Suprapubic skin (tissue), 4 donors: Measurements from ENCODE around the gene IFI27. TPM values are rescaled to one million over a fixed set of nuclear protein-coding genes. Genes with fewer than 3 reads are reported as not detected.

Source experiments
- DNase-seq, 2 donors: peaks; one replicate each; pipeline ENCODE4 v3.0.0-alpha.2; 2019; ENCODE audit warnings: low spot score in 2 of 2
- H3K27ac ChIP-seq: fragments of 200-600 bp; sonication (generic); one replicate; pipeline ENCODE4 v1.5.1; 2019
- H3K27me3 ChIP-seq: fragments of 200-600 bp; sonication (generic); one replicate; pipeline ENCODE4 v1.5.1; 2019
- H3K36me3 ChIP-seq: fragments of 200-600 bp; sonication (generic); one replicate; pipeline ENCODE4 v1.5.1; 2019
- H3K4me1 ChIP-seq: fragments of 200-600 bp; sonication (generic); one replicate; pipeline ENCODE4 v1.5.1; 2019
- H3K4me3 ChIP-seq: fragments of 200-600 bp; sonication (generic); one replicate; pipeline ENCODE4 v1.5.1; 2019; ENCODE audit warnings: mild to moderate bottlenecking
- H3K9me3 ChIP-seq: fragments of 200-600 bp; sonication (generic); one replicate; pipeline ENCODE4 v1.5.1; 2019
- EP300 ChIP-seq: sonication (generic); formaldehyde crosslinking; IDR thresholded peaks from one replicate; pipeline ENCODE4 v1.6.1; 2017; ENCODE audit warnings: antibody characterized with exemption
- POLR2A ChIP-seq, 2 donors: fragments of 450-650 bp; IDR thresholded peaks; one replicate each; pipeline ENCODE4 v1.6.1; 2017; ENCODE audit warnings: antibody characterized with exemption in 2 of 2, mild to moderate bottlenecking in 2 of 2, moderate library complexity in 2 of 2
- POLR2AphosphoS5 ChIP-seq, 3 donors: sonication (generic); formaldehyde crosslinking; IDR thresholded peaks; one replicate each; pipeline ENCODE4 v1.6.1; 2017; ENCODE audit warnings: antibody characterized with exemption in 3 of 3
- WGBS: methylation state at CpG from one replicate; pipeline ENCODE4 v1.1.5; 2018; 5-methylcytosine and 5-hydroxymethylcytosine counted together
- total RNA-seq, 4 donors: library from RNA; depleted of rRNA; stranded (reverse); fragments of >200 nt; gene quantifications; one replicate each; pipeline ENCODE4 v1.1.0, GENCODE V29; 2016
- TF ChIP-seq, protein P1 (sequence below), 2 donors: fragments of 200-600 bp in 1 of 2; fragments of 450-650 bp in 1 of 2; sonication (generic) in 1 of 2; IDR thresholded peaks; one replicate each; pipeline ENCODE4 v1.5.1; 2016 to 2019; ENCODE audit warnings: antibody characterized with exemption in 2 of 2, mild to moderate bottlenecking in 1 of 2, moderate library complexity in 1 of 2

Gene IFI27
- total RNA-seq, 4 donors from 2014 or later, result 26.9 to 197 (median 142) TPM

DNA sequence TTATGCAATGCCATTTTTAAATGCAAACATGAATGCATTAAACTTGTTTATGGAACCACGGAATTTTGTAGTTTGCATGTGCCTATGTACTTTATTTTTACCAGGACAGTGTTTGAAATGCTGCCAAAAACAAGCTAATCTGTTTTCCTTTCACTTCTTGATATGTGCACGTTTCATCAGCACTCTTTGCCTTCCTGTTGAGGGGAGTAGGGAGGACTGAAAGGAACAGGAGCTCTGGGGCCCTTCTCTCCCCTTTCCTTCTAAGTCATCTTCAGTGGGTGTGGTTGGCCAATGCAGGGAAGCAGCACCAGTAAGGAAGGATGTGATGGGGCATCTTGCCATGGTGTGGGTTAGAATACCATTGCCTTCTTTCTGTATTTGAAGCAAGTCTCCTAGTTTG lies 51.4 kb downstream of the IFI27 start:
- no peak for TF ChIP-seq POLR2A (IDR thresholded peaks at IDR 0.05)
- TF ChIP-seq, protein P1, sequence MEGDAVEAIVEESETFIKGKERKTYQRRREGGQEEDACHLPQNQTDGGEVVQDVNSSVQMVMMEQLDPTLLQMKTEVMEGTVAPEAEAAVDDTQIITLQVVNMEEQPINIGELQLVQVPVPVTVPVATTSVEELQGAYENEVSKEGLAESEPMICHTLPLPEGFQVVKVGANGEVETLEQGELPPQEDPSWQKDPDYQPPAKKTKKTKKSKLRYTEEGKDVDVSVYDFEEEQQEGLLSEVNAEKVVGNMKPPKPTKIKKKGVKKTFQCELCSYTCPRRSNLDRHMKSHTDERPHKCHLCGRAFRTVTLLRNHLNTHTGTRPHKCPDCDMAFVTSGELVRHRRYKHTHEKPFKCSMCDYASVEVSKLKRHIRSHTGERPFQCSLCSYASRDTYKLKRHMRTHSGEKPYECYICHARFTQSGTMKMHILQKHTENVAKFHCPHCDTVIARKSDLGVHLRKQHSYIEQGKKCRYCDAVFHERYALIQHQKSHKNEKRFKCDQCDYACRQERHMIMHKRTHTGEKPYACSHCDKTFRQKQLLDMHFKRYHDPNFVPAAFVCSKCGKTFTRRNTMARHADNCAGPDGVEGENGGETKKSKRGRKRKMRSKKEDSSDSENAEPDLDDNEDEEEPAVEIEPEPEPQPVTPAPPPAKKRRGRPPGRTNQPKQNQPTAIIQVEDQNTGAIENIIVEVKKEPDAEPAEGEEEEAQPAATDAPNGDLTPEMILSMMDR (IDR thresholded peaks at IDR 0.05), result no peak
- TF ChIP-seq EP300, result no peak
- no peak for TF ChIP-seq POLR2AphosphoS5 (IDR thresholded peaks at IDR 0.05)
- H3K4me3 ChIP-seq, result no peak overlapping the region
- no peak overlapping the region for H3K27ac ChIP-seq
- 5% methylated on average over 2 of the region's 2 CpGs for WGBS
- DNase-seq, result no peak
- H3K36me3 ChIP-seq, result no peaks in the 10 kb centered on the region
- no peaks in the 10 kb centered on the region for H3K9me3 ChIP-seq
- H3K27me3 ChIP-seq, result peaks cover 16% of the 10 kb centered on the region
- H3K4me1 ChIP-seq, result peaks cover 5% of the 10 kb centered on the region

DNA sequence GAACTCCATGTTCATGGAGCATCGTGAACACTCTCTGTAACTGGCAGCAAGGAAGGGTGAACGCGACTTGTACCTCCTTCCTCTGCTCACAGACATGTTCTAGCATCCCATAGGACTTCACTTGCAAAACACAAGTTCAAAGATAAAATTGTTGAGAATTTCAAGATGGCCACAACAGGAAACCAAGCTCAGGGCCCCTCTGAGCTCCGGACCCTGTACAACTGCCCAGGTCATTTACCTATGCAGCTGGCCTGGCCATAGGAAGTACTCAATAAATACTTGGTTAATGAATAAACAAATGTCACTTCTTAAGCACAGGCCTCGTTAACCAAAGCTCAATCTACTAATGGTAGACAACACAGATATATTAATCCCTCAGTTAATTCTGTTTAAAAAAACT lies 51.9 kb downstream of the IFI27 start:
- TF ChIP-seq, protein P1 (IDR thresholded peaks at IDR 0.05), result no peak
- TF ChIP-seq EP300, result no peak
- no peak for TF ChIP-seq POLR2AphosphoS5 (IDR thresholded peaks at IDR 0.05)
- TF ChIP-seq POLR2A (IDR thresholded peaks at IDR 0.05), result no peak
- no peak for DNase-seq
- no peak overlapping the region for H3K27ac ChIP-seq
- H3K4me3 ChIP-seq, result no peak overlapping the region
- peaks cover 16% of the 10 kb centered on the region for H3K27me3 ChIP-seq
- H3K9me3 ChIP-seq, result no peaks in the 10 kb centered on the region
- WGBS, result 95% methylated on average over 5 of the region's 5 CpGs
- H3K4me1 ChIP-seq, result peaks cover 5% of the 10 kb centered on the region
- H3K36me3 ChIP-seq, result no peaks in the 10 kb centered on the region

DNA sequence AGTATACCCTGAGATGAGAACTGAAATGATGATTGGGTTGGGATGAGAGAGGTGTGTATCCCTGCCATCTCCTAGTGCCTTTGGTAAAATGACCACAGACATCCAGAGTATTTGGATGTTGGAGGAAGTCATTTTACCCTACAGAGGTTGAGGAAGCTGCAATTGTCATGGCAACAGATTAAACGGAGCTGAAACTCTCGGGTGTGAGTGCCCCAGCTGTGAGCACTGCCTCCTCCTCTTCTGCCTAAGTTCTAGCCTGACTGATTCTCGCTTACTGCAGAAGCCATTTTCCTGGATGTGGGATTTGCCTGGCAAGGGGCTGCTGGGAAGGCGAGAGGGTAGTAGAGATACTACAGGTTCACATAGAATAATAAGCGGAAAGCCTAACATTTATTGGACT lies 53.3 kb downstream of the IFI27 start:
- TF ChIP-seq EP300 (no peak), POLR2AphosphoS5 (IDR thresholded peaks at IDR 0.05) (no peak), POLR2A (IDR thresholded peaks at IDR 0.05) (no peak)
- TF ChIP-seq, protein P1 (IDR thresholded peaks at IDR 0.05), result no peak
- Histone ChIP-seq H3K4me1 (peaks cover 5% of the 10 kb centered on the region), H3K4me3 (no peak overlapping the region), H3K27me3 (peaks cover 10% of the 10 kb centered on the region), H3K27ac (no peak overlapping the region), H3K36me3 (no peaks in the 10 kb centered on the region), H3K9me3 (no peaks in the 10 kb centered on the region)
- 84% methylated on average over 5 of the region's 5 CpGs for WGBS
- no peak for DNase-seq

DNA sequence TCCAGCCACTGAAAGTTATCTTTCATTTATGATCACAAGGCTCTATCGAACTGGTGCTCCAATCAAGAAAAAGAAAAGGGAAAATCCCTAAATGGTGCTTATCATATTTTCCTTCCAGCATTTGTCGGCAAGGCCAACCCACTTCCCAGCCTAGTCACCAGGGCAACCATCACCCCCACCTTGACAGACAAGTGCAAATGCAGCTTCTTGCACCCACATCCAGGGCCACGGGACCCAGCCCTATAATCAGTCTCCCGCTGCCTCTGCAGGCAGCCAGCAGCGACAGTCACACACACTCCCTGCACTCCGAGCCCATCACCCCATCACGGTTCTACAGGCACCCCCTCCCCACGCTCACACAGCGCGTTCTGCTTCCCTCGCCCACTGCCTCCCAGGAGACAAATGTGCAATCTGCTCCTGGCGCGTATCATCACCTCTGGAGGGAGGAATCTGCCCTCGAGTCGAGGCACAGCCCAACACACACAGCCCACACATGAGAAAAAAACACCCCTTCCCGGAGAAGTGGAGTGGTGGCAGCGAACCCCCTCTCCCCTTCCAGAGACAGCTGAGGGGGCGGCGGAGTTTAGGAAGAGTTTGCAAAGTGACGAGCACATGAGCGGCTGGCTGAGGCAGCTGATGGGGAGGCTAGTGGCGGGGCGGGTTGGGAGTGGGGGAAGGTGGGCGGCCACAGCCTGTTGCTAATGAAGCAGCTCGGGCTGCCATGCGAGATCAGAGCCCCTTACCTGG lies 54.3 kb downstream of the IFI27 start:
- Histone ChIP-seq H3K4me1 (peaks cover 5% of the 10 kb centered on the region), H3K27me3 (peaks cover 9% of the 10 kb centered on the region), H3K4me3 (no peak overlapping the region), H3K27ac (no peak overlapping the region), H3K36me3 (no peaks in the 10 kb centered on the region), H3K9me3 (no peaks in the 10 kb centered on the region)
- TF ChIP-seq EP300 (no peak), POLR2AphosphoS5 (IDR thresholded peaks at IDR 0.05) (no peak), POLR2A (IDR thresholded peaks at IDR 0.05) (no peak)
- TF ChIP-seq, protein P1 (IDR thresholded peaks at IDR 0.05), result no peak
- 39% methylated on average over 19 of the region's 26 CpGs for WGBS
- no peak for DNase-seq

DNA sequence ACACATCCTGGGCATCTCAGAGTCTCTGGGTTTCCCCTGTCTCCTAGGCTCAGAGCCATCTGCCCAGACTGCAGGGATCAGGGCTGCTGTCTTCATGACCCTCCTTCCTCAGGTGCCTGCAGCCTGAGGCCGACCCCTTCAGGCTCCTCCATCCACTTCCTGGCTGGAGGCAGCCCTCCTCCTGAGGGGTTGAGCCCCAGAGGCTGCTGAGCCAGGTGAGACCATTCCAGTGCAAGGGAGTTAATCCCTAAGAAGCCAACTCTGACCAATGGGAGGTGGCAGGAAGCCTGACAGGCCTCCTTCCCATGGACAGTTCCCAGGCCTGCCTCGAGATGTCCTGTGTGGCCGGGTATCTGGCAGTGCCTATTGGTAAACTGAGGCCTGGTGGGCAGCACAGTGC lies 55.2 kb downstream of the IFI27 start:
- Histone ChIP-seq H3K27ac (no peak overlapping the region), H3K27me3 (peaks cover 9% of the 10 kb centered on the region), H3K4me3 (no peak overlapping the region), H3K36me3 (no peaks in the 10 kb centered on the region), H3K9me3 (no peaks in the 10 kb centered on the region), H3K4me1 (peaks cover 5% of the 10 kb centered on the region)
- WGBS, result 88% methylated on average over 3 of the region's 3 CpGs
- no peak for DNase-seq
- TF ChIP-seq POLR2A (IDR thresholded peaks at IDR 0.05) (no peak), EP300 (no peak)

Other genes starting within 250 kb of the IFI27 start
- gene FAM181A, start 183.4 kb upstream of the IFI27 start, total RNA-seq, result not detected
- 1 to 10 TPM in 2 of 4 donors, under 1 TPM in 2; 0.79 to 2.5 (median 0.95) TPM for gene ASB2, start 134.2 kb upstream of the IFI27 start, total RNA-seq
- not detected for gene CCDC197, start 113.4 kb upstream of the IFI27 start, total RNA-seq
- gene OTUB2, start 84.4 kb upstream of the IFI27 start, total RNA-seq, result 10 to 100 TPM in 3 of 4 donors, 1 to 10 TPM in 1; 7.2 to 35.5 (median 14.3) TPM
- gene DDX24, start 29.5 kb upstream of the IFI27 start, total RNA-seq, result 100 to 1,000 TPM; 107 to 134 (median 108) TPM
- 10 to 100 TPM in 1 of 4 donors, 1 to 10 TPM in 3; 7.2 to 11.4 (median 9.3) TPM for gene IFI27L1, start 29.4 kb upstream of the IFI27 start, total RNA-seq
- gene IFI27L2, start 18.9 kb downstream of the IFI27 start, total RNA-seq, result 10 to 100 TPM; 29.9 to 87.6 (median 61.1) TPM
- gene PPP4R4, start 63.6 kb downstream of the IFI27 start, total RNA-seq, result 1 to 10 TPM in 3 of 4 donors, under 1 TPM in 1; 0.24 to 4.4 (median 1.3) TPM
- under 1 TPM in 1 of 4 donors, not detected in 3; 0.24 TPM for gene SERPINA10, start 182.5 kb downstream of the IFI27 start, total RNA-seq
- gene SERPINA6, start 212.6 kb downstream of the IFI27 start, total RNA-seq, result under 1 TPM in 1 of 4 donors, not detected in 3; 0.97 TPM